HepG2 (cell line): ENCODE results near the gene RGS10. TPM values are rescaled to one million over a fixed set of nuclear protein-coding genes. Genes with fewer than 3 reads are reported as not detected.

ENCODE experiments used
- ATAC-seq: fragments of 200-7000 bp; cut with Tn5 transposase; 3 replicates; pipeline ENCODE4 v1.9.1; 2020; ENCODE audit warnings: mild to moderate bottlenecking, moderate library complexity
- BruUV-seq: library from RNA; stranded (reverse); fragments of 400-500 nt; replicated peaks from 2 replicates; lab custom pipeline; 2021; lab: Mats Ljungman, UMichigan
- CTCF ChIA-PET: fragments of 300-600 bp; formaldehyde crosslinking; extraction: SDS; loops from one replicate; lab custom pipeline; 2021; ENCODE audit warnings: low total read pairs, inconsistent platforms, low intra/inter-chr PET ratio; lab: Yijun Ruan, JAX
- POLR2A ChIA-PET: fragments of 350-600 bp; sonication (Branson Sonifier 250); formaldehyde crosslinking; loops from one replicate; lab custom pipeline; 2020; ENCODE audit warnings: antibody characterized with exemption, inconsistent platforms; lab: Yijun Ruan, JAX
- DNase-seq: peaks from one replicate; pipeline ENCODE4 v3.0.0-alpha.2; 2015; ENCODE audit warnings: low spot score
- FAIRE-seq: peaks from 3 replicates; lab custom pipeline; 2011; peaks lifted over from hg19 to GRCh38; lab: Jason Lieb, UNC
- H2AFZ ChIP-seq: one replicate; pipeline ENCODE4 v1.6.1; 2011; ENCODE audit warnings: low read length, inconsistent platforms
- H3K27ac ChIP-seq: fragments of 300-600 bp; 3 replicates; pipeline ENCODE4 v1.8.0; 2011; ENCODE audit warnings: mixed run types, mild to moderate bottlenecking, mixed read lengths, low read length, inconsistent platforms; ENCODE audit not compliant: insufficient read depth; ENCODE audit errors: extremely low read length
- H3K27me3 ChIP-seq, 2 experiments: fragments of 200-600 bp in 1 of 2; 2 replicates in 1 of 2; 3 replicates in 1 of 2; pipeline versions ENCODE4 v1.6.0 to v1.8.0; 2011; ENCODE audit warnings: low read length in 2 of 2, mild to moderate bottlenecking in 2 of 2, moderate library complexity in 2 of 2, inconsistent platforms in 1 of 2; ENCODE audit not compliant: insufficient read depth in 2 of 2, control insufficient read depth in 1 of 2
- H3K36me3 ChIP-seq, 2 experiments: fragments of 200-600 bp in 1 of 2; replicated peaks in 1 of 2; 2 replicates in 1 of 2; 3 replicates in 1 of 2; pipeline versions ENCODE4 v1.5.1 to v1.8.0; 2011; ENCODE audit warnings: low read length in 2 of 2, inconsistent platforms in 1 of 2; ENCODE audit not compliant: insufficient read depth in 2 of 2, control insufficient read depth in 1 of 2
- H3K4me1 ChIP-seq: 2 replicates; pipeline ENCODE4 v1.5.1; 2012; ENCODE audit warnings: low read length, inconsistent platforms; ENCODE audit not compliant: insufficient read depth
- H3K4me2 ChIP-seq: 2 replicates; pipeline ENCODE4 v1.6.0; 2011; ENCODE audit warnings: low read depth, low read length, inconsistent platforms
- H3K4me3 ChIP-seq, 3 experiments: fragments of 200-600 bp in 1 of 3; sonication (generic), shearing (Covaris generic) in 1 of 3; replicated peaks in 1 of 3; 2 replicates each; pipeline ENCODE4 v1.5.1; 2011 to 2016; ENCODE audit warnings: low read length in 3 of 3, inconsistent platforms in 2 of 3, low read depth in 2 of 3, mild to moderate bottlenecking in 2 of 3, control low read depth in 1 of 3, mixed read lengths in 1 of 3; ENCODE audit not compliant: insufficient read depth in 1 of 3
- H3K79me2 ChIP-seq: one replicate; pipeline ENCODE4 v1.6.1; 2011; ENCODE audit warnings: low read length, inconsistent platforms; ENCODE audit not compliant: insufficient read depth
- H3K9ac ChIP-seq: 2 replicates; pipeline ENCODE4 v1.6.0; 2011; ENCODE audit warnings: mild to moderate bottlenecking, low read depth, low read length, inconsistent platforms; ENCODE audit not compliant: insufficient read depth
- H3K9me3 ChIP-seq: 2 replicates; pipeline ENCODE4 v1.5.1; 2012; ENCODE audit warnings: mild to moderate bottlenecking, low read length
- H4K20me1 ChIP-seq: 2 replicates; pipeline ENCODE4 v1.6.0; 2011; ENCODE audit warnings: inconsistent platforms, mild to moderate bottlenecking, low read length, moderate library complexity; ENCODE audit not compliant: insufficient read depth
- ARNTL ChIP-seq: sonication (generic); formaldehyde crosslinking; IDR thresholded peaks from 2 replicates; pipeline ENCODE4 v1.4.0; 2020; ENCODE audit warnings: mild to moderate bottlenecking, missing genetic modification reagents
- ATAD3A ChIP-seq: sonication (generic); formaldehyde crosslinking; IDR thresholded peaks from 2 replicates; pipeline ENCODE4 v1.4.0; 2020; ENCODE audit warnings: missing genetic modification reagents
- FOXK2 ChIP-seq: fragments of 450-650 bp; IDR thresholded peaks from 2 replicates; pipeline ENCODE4 v1.6.1; 2016
- HMG20A ChIP-seq: IDR thresholded peaks from 2 replicates; pipeline ENCODE4 v1.6.1; 2016; ENCODE audit warnings: borderline replicate concordance
- IKZF1 ChIP-seq: fragments of 450-650 bp; IDR thresholded peaks from 2 replicates; pipeline ENCODE4 v1.7.1; 2016
- KDM4B ChIP-seq: sonication (generic); formaldehyde crosslinking; IDR thresholded peaks from 2 replicates; pipeline ENCODE4 v1.4.0; 2020; ENCODE audit warnings: missing genetic modification reagents
- MAFK ChIP-seq, 2 experiments: IDR thresholded peaks in 1 of 2; conservative IDR thresholded peaks in 1 of 2; 2 replicates each; pipeline ENCODE4 v1.6.1; 2011; ENCODE audit warnings: improper control_type of control experiment in 2 of 2, low read length in 2 of 2
- PAF1 ChIP-seq: IDR thresholded peaks from 2 replicates; pipeline ENCODE4 v1.6.1; 2016; ENCODE audit warnings: missing genetic modification reagents, missing compliant biosample characterization
- SRSF1 ChIP-seq: fragments of 200-400 bp; formaldehyde crosslinking; optimal IDR thresholded peaks from 2 replicates; pipeline ENCODE3; 2017; ENCODE audit warnings: mild to moderate bottlenecking, low read depth, low read length, moderate library complexity
- TEAD3 ChIP-seq: optimal IDR thresholded peaks from 2 replicates; pipeline ENCODE3; 2016; ENCODE audit warnings: borderline replicate concordance
- ZNF430 ChIP-seq: sonication (generic); formaldehyde crosslinking; IDR thresholded peaks from 2 replicates; pipeline ENCODE4 v1.9.0; 2021; ENCODE audit warnings: mild to moderate bottlenecking, missing genetic modification reagents
- ZNF441 ChIP-seq: sonication (generic); formaldehyde crosslinking; IDR thresholded peaks from 2 replicates; pipeline ENCODE4 v1.7.0; 2021; ENCODE audit warnings: missing genetic modification reagents, borderline replicate concordance
- ZNF713 ChIP-seq: sonication (generic); formaldehyde crosslinking; IDR thresholded peaks from 2 replicates; pipeline ENCODE4 v1.4.0; 2020; ENCODE audit warnings: mild to moderate bottlenecking, missing genetic modification reagents
- WGBS: methylation state at CpG from one replicate; pipeline ENCODE4 v1.1.6; 2017; ENCODE audit warnings: low lambda C conversion rate; 5-methylcytosine and 5-hydroxymethylcytosine counted together
- in situ Hi-C: cut with HindIII; loops from 2 replicates; pipeline ENCODE4 v1.10.0; 2017; ENCODE audit warnings: low pct_unique_long_range_greater_than_20kb; ENCODE audit not compliant: extremely low pct_ligation_motif_present
- intact Hi-C: fragments of 100-400 bp; cut with micrococcal nuclease; formaldehyde crosslinking; loops from one replicate; pipeline ENCODE4 v1.10.0; 2022; ENCODE audit not compliant: unreplicated experiment
- polyA plus RNA-seq, 8 experiments: library from polyadenylated mRNA; depleted of rRNA in 3 of 8; stranded (reverse) in 7 of 8; unstranded in 1 of 8; fragments of >200 nt; fragmentation: Illumina TruSeq in 4 of 8; extraction: Trizol in 4 of 8; gene quantifications; 2 replicates each; pipeline versions ENCODE4 v1.2.1 to v1.2.3, GENCODE V29; 2011 to 2016; ENCODE audit warnings: low read depth in 4 of 8, missing spikeins in 1 of 8, mixed read lengths in 1 of 8; ENCODE audit not compliant: insufficient read depth in 1 of 8
- total RNA-seq, 5 experiments: library from RNA; depleted of rRNA; stranded (reverse); fragments of >200 nt; fragmentation: Illumina TruSeq; extraction: Trizol; gene quantifications; 2 replicates each; pipeline ENCODE4 v1.2.3, GENCODE V29; 2016; ENCODE audit warnings: low read depth in 1 of 5
- TF ChIP-seq, protein P1 (sequence below): sonication (generic); formaldehyde crosslinking; IDR thresholded peaks from 2 replicates; pipeline ENCODE4 v1.4.0; 2020; ENCODE audit warnings: mild to moderate bottlenecking, missing genetic modification reagents
- TF ChIP-seq, protein P2 (sequence below): sonication (generic); formaldehyde crosslinking; IDR thresholded peaks from 2 replicates; pipeline ENCODE4 v1.4.0; 2020; ENCODE audit warnings: missing genetic modification reagents

The RGS10 gene
- total and polyA plus RNA-seq, 2 of the 13 experiments (the other 11 are each of a cell fraction or from before 2014, with no cell fraction given), result 1.7 to 5.1 TPM

DNA sequence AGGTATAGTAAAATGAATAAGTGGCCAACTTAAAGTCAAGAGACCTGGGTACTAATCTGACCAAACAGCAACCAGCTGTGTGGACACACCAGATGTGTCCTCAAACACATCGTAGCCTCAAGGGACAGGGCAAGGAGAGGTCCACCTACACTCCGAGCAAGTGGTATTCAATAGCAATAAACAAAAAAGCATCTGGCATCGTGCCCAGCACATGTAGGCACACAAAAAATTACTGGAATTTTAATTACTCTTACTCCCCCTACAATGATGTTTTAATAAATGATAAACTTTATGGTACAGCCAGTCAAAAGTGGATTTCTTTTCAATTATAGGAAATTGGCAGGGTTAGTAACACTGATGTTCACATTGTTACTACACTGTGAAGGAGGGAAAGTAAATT lies 3.5 kb upstream of the RGS10 start:
- intact Hi-C loops, result no loop called here
- Histone ChIP-seq H4K20me1 (0 out of 2 replicates have a peak, but pooled peaks cover 3% of the 10 kb centered on the region), H3K36me3 (no peaks in the 10 kb centered on the region), H3K4me2 (no peak overlapping the region), H3K27ac (no peak overlapping the region), H3K27me3 (peaks cover 3 to 36% of the 10 kb centered on the region in 2 experiments; a peak in 4 of 5 replicates), H3K9me3 (no peaks in the 10 kb centered on the region), H3K4me1 (peaks cover 10% of the 10 kb centered on the region; the same call in 1 of the 2 replicates), H2AFZ (no peak overlapping the region), H3K4me3 (no peak overlapping the region), H3K79me2 (no peaks in the 10 kb centered on the region), H3K9ac (no peak overlapping the region)
- CTCF ChIA-PET, result no interaction called here
- FAIRE-seq (no peak), ATAC-seq (no peak), DNase-seq (no peak)
- POLR2A ChIA-PET, result no interaction called here
- WGBS, result 6% methylated on average over 3 of the region's 3 CpGs
- TF ChIP-seq KDM4B (CRISPR knock-in tag) (no peak), ARNTL (no peak), ZNF441 (CRISPR knock-in tag) (no peak), ZNF430 (CRISPR knock-in tag) (no peak), MAFK (conservative IDR thresholded peaks at IDR 0.05 in 1 of 2, IDR thresholded peaks at IDR 0.05 in 1 of 2; ENCODE audit: low read length in 2 of 2) (no peak), TEAD3 (CRISPR knock-in tag) (no peak), SRSF1 (no peak), PAF1 (CRISPR knock-in tag) (no peak), FOXK2 (no peak), ZNF713 (no peak), ATAD3A (no peak), HMG20A (CRISPR knock-in tag) (no peak), IKZF1 (no peak)
- TF ChIP-seq, protein P1, sequence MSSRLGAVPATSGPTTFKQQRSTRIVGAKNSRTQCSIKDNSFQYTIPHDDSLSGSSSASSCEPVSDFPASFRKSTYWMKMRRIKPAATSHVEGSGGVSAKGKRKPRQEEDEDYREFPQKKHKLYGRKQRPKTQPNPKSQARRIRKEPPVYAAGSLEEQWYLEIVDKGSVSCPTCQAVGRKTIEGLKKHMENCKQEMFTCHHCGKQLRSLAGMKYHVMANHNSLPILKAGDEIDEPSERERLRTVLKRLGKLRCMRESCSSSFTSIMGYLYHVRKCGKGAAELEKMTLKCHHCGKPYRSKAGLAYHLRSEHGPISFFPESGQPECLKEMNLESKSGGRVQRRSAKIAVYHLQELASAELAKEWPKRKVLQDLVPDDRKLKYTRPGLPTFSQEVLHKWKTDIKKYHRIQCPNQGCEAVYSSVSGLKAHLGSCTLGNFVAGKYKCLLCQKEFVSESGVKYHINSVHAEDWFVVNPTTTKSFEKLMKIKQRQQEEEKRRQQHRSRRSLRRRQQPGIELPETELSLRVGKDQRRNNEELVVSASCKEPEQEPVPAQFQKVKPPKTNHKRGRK (CRISPR knock-in tag), result no peak
- TF ChIP-seq, protein P2, sequence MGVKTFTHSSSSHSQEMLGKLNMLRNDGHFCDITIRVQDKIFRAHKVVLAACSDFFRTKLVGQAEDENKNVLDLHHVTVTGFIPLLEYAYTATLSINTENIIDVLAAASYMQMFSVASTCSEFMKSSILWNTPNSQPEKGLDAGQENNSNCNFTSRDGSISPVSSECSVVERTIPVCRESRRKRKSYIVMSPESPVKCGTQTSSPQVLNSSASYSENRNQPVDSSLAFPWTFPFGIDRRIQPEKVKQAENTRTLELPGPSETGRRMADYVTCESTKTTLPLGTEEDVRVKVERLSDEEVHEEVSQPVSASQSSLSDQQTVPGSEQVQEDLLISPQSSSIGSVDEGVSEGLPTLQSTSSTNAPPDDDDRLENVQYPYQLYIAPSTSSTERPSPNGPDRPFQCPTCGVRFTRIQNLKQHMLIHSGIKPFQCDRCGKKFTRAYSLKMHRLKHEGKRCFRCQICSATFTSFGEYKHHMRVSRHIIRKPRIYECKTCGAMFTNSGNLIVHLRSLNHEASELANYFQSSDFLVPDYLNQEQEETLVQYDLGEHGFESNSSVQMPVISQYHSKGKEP, result no peak
- no TSS peak for BruUV-seq
- in situ Hi-C loops, result loop anchor here (25.0 kb wide), 1 partner anchor 359 kb away; the partner anchor contains the start of gene PRDX3
